Epithelial cell of prostate (primary cell): ENCODE results near the gene STARD10.

Experiments
- DNase-seq: peaks from one replicate; pipeline ENCODE4 v3.0.0-alpha.2; 2011; ENCODE audit warnings: low read depth, low spot score
- H3K27ac ChIP-seq: fragments of 450-650 bp; 2 replicates; pipeline ENCODE4 v1.5.1; 2017; ENCODE audit warnings: mild to moderate bottlenecking

Gene STARD10

GRCh38 chr11:72826942-72827480, 33.2 kb upstream of the STARD10 start:
- DNase-seq, result no peak
- H3K27ac ChIP-seq, result no peak overlapping the region

- H3K27ac ChIP-seq, result no peak overlapping the region
- no peak for DNase-seq
These were observed 32.5 kb upstream of the STARD10 start for GRCh38 chr11:72826191-72826941.

GRCh38 chr11:72825661-72826060, 31.8 kb upstream of the STARD10 start:
- no peak for DNase-seq
- no peak overlapping the region for H3K27ac ChIP-seq

- DNase-seq, result no peak
- no peak overlapping the region for H3K27ac ChIP-seq
These were observed 31.1 kb upstream of the STARD10 start for GRCh38 chr11:72824811-72825505.

GRCh38 chr11:72824020-72824419, 30.2 kb upstream of the STARD10 start:
- no peak for DNase-seq
- H3K27ac ChIP-seq, result no peak overlapping the region

- no peak for DNase-seq
- no peak overlapping the region for H3K27ac ChIP-seq
These were observed 29.4 kb upstream of the STARD10 start for GRCh38 chr11:72823105-72823804.

GRCh38 chr11:72821920-72822799, 28.3 kb upstream of the STARD10 start:
- H3K27ac ChIP-seq, result no peak overlapping the region
- DNase-seq, result peak; percentile 54

- no peak overlapping the region for H3K27ac ChIP-seq
- no peak for DNase-seq
These were observed 27.5 kb upstream of the STARD10 start for GRCh38 chr11:72821221-72821919.

- no peak overlapping the region for H3K27ac ChIP-seq
These were observed 26.7 kb upstream of the STARD10 start for GRCh38 chr11:72820439-72821139.

GRCh38 chr11:72818971-72819370, 25.1 kb upstream of the STARD10 start:
- DNase-seq, result no peak
- no peak overlapping the region for H3K27ac ChIP-seq

More at GRCh38 chr11:72820439-72821139, 26.7 kb upstream of the STARD10 start:
- no peak for DNase-seq

- H3K27ac ChIP-seq, result no peak overlapping the region
- DNase-seq, result no peak
These were observed 24.1 kb upstream of the STARD10 start for GRCh38 chr11:72817966-72818365.

GRCh38 chr11:72816404-72816990, 22.6 kb upstream of the STARD10 start:
- no peak overlapping the region for H3K27ac ChIP-seq
- DNase-seq, result no peak

GRCh38 chr11:72815110-72815618, 21.3 kb upstream of the STARD10 start:
- no peak for DNase-seq
- peak overlapping the region; percentile 83 for H3K27ac ChIP-seq

GRCh38 chr11:72814286-72815109, 20.7 kb upstream of the STARD10 start, which contains the start of gene ATG16L2:
TSS of gene ATG16L2 (plus strand) at chr11:72814411. CDS start at chr11:72814446, 35 bp downstream.
- no peak for DNase-seq
- H3K27ac ChIP-seq, result peak within 1 kb of the TSS; percentile 83

GRCh38 chr11:72813740-72814285, 20.0 kb upstream of the STARD10 start:
- H3K27ac ChIP-seq, result peak overlapping the region; percentile 83

GRCh38 chr11:72812967-72813739, 19.3 kb upstream of the STARD10 start:
- no peak for DNase-seq
- H3K27ac ChIP-seq, result peak overlapping the region; percentile 83

More at GRCh38 chr11:72813740-72814285, 20.0 kb upstream of the STARD10 start:
- DNase-seq, result no peak
